ENCODE results near the gene APOLD1.
"Not testable (repeated sequence)": the region's sequence is repeated elsewhere in the genome, so short reads cannot be mapped to it uniquely, and the experiment has no call there.

Gene APOLD1

DNA sequence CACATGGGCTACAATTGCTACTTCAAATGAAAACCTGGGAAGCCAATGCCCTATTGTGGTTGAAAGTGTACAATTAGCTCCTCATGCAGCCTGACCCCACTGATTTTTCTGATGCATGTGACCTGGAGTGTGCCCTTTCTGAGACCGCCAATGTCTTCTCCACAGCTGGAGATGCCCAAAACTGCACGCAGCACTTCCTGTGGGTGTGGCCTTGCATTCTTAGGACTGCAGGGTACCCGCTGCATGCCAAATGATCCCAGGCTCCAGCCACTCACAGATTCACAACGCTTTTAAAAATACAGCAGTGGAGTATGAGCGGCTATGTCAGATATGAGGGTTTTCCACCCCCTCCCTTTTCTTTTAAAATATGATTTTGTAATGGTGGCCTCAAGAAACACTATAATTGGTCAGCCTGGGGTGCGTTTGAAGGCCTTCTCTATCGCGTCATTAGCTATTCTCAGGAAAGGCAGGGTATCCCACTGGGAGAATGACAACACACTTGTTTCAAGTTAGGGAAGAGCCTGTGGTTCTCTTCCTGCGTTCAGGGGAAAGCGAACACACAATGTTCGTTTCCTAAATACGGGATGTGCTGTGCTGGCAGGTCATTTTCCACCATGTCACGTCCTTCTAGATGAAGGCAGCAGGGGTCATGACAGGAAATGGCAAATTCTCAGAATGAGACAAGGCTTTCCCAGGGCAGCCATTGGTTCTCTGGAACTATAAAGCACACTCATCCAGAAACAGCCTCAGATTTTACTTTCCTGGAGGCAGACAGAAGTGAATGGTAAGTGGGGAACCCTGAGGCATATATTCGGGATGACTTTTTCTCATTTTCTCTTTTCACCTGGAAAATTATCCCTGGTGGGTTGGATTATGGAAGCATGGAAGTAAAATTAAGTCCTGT is at the start of gene APOLD1:
Gene APOLD1 (plus strand): TSS at position 749 of the 904 bp plus-strand sequence. CDS start 33 bp downstream, at position 782.
- DNase-seq: no peak

DNA sequence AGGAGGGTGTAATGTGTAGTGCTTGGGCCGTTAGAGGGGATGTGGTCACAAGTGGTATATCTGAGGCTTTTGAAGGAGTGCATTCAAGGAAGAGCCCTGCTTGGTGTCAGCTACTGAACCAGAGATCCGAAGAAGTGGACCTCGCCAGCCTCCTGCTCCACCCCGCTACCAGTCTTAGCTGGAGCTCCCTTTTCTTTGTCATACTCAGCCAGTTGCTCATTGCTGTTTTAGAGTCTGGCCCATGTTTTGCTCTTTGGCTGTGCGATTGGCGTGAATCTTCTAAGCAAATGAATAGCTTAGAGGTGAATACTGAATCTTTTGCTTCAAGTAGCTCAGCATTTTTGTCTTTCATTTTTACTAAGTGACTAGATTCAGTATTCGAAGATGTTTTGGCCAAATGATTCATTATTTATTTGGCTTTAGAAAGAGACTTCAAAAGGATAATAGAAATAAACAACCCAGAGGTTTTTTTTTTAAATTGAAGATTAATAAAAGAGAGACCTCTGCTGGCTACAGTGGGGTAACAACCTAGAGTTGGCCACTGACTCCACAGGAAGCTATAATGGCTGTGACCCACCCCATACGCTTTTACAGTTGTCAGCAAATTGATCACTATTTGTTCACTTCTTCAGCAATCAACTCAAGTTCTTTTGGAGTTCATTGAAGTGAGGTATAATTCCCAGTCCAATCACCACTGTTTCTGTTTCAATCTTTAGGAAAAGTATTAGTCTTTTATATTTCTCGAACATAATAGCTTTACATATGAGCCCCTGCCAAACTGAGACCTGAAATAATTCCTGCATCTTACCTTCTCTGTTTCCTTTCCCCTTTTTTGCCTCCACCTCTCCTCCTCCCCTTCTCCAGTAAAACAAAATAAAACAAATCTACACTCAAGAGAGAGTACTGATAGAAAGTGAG is 48.4 kb upstream of the APOLD1 start:
- ATAC-seq: peak; percentile 88
- DNase-seq: peak; percentile 26

More for the DNA sequence above, at the start of gene APOLD1:
- ATAC-seq: no peak

- ATAC-seq, DNase-seq: not testable (repeated sequence)
Measured at GRCh38 chr12:12738152-12738551, 47.3 kb upstream of the APOLD1 start.

DNA sequence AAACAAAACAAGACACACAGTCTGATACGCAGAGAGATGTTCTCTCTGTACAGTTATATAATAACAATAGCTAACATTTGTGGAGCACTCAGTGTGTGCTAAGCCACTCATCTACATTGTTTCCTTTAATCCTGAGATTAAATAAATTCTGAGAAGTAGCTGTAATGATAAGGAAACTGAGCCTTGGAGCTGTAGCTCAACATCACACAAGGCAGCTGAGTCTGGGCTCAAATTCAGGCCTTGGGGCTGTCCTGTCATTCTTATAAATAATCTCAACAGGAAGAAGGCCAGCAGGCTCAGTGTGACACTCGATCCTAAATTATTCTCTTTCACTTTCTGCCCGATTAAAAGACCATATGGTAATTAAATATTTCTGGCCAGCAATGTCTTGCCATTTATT is 43.8 kb upstream of the APOLD1 start:
- ATAC-seq (no peak), DNase-seq (no peak)

- no peak for ATAC-seq
- DNase-seq: no peak
Measured at GRCh38 chr12:12744546-12745305, 40.7 kb upstream of the APOLD1 start.

GRCh38 chr12:12745576-12746211 is 39.8 kb upstream of the APOLD1 start:
- no peak for ATAC-seq
- DNase-seq: no peak

DNA sequence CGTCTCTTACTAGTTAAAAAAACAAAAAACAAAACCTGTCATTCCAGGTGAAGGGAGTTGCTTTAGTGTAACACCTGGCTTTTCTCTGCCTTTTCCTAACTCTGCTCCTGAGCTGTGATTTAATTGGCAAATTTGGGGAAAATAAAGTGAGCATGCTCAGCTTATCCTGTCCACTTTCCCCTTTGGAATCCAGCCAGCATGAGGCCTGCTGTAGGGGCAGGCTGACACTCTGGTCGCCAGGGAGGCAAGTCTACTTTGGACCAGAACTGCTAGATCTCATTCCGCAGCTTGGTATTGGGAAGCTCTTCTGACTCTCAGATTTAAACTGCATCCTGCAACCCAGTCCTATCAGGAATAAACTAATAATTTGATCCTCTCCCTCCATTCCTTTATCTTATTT is 38.2 kb upstream of the APOLD1 start:
- DNase-seq (no peak), ATAC-seq (no peak)

DNA sequence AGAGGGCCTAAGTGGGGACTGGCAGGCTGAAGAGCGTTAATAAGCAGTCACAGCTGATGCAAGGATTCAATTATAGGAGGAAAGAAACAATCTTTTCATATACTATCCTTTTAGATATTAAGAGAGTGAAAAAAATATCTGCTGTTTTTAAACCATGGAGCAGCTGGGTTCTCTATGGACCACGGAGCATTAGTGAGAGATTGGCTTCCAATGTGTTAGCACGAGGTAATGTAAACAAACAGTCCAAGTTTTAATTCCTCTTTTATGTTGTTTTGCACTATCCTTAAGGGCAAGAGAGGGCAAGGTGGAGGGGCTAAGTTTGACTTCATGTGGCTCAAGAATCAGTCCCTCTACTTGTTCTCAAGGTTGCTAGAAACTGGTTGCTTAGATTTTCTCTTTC is 37.4 kb upstream of the APOLD1 start:
- DNase-seq (no peak), ATAC-seq (no peak)

DNA sequence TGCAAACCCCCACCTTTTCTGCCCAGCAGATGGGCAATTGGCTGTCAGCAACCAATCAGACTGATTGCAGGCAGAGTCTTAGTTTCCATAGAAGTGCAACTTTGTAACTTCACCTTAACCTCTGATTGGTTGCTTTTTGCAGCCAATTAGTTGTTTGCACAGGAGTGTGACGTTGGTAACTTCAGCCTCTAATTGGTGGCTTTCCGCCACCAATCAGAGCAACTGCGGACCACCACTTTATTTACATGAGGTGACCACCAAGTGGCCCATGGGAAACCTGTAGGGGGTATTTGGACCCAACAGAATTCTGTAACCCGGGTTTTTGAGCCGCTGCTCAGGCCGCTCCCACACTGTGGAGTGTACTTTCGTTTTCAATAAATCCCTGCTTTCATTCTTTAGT is 36.0 kb upstream of the APOLD1 start:
- DNase-seq: no peak
- no peak for ATAC-seq

DNA sequence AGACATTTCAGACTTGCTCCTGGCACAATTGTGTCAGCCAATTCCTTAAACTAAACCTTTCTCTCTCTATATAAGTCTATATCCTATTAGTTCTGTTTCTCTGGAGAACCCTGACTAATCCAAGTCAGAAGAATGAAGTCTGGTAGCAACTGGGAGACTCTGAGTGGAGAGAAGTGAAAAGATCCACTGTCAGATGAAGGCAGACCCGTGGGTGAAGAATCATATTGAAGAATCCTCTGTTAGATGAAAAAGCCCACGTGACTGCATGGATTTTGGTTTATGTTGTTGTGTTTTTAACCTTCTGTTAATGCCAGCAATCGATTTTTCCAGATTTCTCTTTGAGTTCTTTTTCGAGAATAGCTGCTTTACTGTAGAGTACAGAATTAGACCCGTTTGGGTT is 29.5 kb upstream of the APOLD1 start:
- no peak for DNase-seq
- no peak for ATAC-seq

DNA sequence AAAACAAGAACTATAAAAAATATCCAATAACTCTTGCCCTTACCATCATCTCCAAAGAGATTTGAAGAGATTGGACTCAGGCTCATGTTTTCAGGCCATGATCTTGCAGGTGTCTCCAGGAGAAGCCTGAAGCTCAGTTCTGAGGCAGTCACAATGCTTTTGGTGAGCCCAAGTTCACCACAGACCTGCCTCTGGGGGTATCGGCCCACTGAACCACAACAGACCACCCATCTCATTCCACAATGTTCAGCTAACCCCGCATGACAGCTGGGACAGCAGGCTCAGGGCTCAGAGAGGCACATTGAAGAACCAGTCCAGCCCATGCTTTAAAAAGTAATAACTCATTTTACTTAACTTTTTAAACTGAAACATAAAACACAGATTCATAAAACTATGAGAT is 28.3 kb upstream of the APOLD1 start:
- DNase-seq: no peak

DNA sequence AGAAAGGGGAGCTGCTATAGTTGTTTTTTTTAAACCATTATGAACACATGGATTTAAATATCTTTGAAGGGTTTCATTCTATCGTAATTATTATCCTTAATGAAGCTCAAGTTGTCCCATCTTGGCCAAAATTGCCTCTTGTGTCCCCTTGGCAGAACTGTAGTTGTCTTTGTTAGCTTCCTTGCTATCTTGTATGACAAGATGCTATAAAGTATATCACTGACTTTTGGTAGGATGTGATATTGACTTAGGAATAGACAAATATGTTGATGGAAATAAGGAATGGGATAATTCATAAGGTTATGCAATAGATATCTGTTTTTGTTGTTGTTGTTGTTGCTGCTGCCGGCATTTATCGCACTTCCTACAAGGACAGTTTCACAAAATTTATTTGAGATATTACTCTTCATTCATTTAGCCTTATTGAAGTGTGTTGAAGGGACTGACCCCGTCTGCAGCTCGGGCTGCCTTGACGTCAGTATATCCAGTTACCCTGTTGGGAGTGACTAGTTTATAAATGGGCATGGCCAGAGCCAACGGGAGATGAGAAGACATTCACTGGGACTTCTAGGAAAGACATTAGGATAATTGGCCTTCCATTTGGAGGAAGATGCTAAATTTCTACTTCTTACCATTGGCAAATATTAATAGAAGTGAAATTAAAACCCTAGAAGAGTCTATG is 26.1 kb upstream of the APOLD1 start:
- ATAC-seq (no peak), DNase-seq (no peak)

More for the DNA sequence above, 28.3 kb upstream of the APOLD1 start:
- no peak for ATAC-seq

DNA sequence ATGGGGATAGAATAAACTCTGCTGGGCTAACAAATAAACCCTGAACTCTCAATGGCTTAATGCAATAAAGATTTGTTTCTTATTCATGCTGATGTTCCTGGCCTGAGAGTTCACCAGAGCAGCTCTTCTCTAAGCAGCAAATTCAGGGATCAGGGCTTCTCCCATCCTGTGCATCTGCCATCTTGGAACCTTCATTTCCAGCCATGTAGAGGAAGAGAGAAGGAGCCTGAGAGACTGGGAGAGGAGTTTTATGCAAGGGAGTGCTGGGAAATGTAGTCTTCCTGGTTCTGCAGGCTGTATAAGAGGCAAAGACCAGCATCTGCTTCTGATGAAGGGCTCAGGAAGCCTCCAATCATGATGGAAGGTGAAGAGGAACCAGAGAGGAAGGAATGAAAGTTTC is 20.6 kb upstream of the APOLD1 start:
- DNase-seq: no peak
- ATAC-seq: no peak

- ATAC-seq: no peak
Measured at GRCh38 chr12:12770262-12770661, 15.2 kb upstream of the APOLD1 start.

DNA sequence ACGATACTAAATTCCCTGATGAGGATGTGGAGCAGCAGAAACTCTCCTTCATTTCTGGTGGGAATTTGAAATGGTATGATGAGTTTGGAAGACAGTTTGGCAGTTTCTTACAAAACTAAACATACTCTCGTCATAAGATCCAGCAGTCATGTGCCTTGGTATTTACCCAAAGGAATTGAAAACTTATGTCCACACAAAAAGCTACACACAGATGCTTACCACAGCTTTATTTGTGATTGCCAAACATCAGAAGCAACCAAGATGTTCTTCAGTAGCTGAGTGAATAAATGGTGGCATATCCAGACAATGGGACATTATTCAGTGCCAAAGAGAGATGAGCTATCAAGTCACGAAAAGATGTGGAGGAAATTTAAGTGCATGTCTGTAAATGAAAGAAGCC is 10.7 kb upstream of the APOLD1 start:
- DNase-seq: no peak

More at GRCh38 chr12:12770262-12770661, 15.2 kb upstream of the APOLD1 start:
- DNase-seq: no peak

DNA sequence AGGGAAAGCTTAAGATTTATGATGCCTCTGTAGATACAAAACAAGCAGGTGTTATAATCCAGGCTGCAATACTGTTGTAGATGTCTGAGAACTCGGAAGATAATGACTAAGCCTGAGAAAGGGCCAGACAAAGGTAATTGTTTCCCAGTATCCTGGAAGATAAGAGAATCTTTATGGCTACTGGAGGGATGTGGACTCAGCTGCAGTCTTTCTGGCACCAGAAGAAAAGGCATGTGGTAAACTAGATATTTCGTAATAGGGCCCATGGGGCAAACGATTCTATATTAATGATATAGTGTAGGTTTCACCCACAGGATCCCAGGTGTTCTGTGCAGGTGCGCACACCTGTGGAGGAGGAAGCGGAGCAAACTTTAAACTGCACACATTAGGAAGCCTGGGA is 9.2 kb upstream of the APOLD1 start:
- no peak for ATAC-seq
- DNase-seq: no peak

More for the DNA sequence above, 10.7 kb upstream of the APOLD1 start:
- ATAC-seq: no peak

GRCh38 chr12:12777092-12777491 is 8.4 kb upstream of the APOLD1 start:
- no peak for ATAC-seq
- DNase-seq: no peak

DNA sequence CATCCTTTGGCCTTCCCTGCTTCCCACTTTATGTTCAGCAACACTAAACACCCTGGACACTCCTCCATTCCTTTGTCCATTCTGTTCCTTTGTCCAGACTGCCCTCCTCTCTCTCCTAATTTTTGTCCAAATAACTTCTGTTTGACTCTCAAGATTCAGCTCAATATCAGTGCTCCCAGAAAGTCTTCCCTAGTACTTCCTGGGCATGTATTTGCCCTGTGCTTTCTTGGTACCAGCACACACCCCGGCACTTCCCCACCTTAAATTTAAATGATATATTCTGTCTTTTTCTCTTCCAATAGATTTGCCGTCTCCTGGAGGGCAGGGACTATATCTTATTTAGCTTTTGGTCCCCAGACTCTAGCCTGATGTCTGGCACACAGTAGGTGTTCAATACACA is 6.5 kb upstream of the APOLD1 start:
- no peak for ATAC-seq
- DNase-seq: no peak

DNA sequence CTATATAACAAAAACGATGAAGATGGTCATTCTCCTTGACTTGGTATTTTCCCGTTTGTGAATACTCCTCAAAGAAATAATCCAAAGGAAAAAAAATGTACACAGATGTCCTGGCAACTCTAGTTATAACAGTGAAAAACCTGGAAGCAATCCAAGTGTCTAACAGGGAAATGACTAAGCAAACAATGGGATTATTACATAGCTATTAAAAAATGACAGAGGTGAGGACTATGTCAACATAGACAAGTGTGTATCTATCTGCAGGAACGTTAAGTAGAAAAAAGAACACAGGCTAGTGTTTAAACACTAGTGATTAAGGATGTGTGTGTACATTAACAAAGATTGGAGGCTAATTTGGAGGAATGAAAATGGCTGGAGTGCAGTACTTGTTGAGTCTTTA is 5.9 kb upstream of the APOLD1 start:
- no peak for DNase-seq
- ATAC-seq: no peak

- no peak for ATAC-seq
- DNase-seq: no peak
Measured at GRCh38 chr12:12784116-12784515, 1.3 kb upstream of the APOLD1 start.

DNA sequence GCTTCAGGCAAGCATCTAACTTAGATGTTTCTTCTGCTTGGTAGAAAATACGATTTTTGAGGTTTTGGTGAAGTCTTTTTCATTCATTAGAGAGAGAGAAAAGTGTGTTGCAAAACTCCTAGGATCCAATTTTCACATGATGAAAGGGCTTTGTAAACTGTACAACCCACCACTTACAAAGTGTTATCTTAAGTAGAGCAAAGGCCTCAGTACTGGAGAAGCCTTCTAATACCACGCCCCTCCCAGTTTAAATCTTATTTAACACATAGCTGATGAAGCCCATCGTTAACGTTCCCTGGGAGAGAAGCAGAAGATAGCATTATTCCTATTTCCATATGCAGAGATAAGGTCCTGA is 869 bp downstream of the APOLD1 start:
- ATAC-seq (peak; percentile 2), DNase-seq (no peak)

All from stimulated activated naive CD8-positive, alpha-beta T cell treated with anti-CD3 and anti-CD28 coated beads, Interleukin-15, Interleukin-2, amounts not matched to agents 100 U/mL and 50 U/mL, for 24 hours (primary cell).